NOMO-1 treated with dmso at 0.1 percent for 144 hours (cell line): ENCODE measurements around the gene ARMC6.
"Not testable (repeated sequence)": the region's sequence is repeated elsewhere in the genome, so short reads cannot be mapped to it uniquely, and the experiment has no call there.

Experiments used
- DNase-seq: peaks from one replicate; lab custom pipeline; 2025; ENCODE audit not compliant: unreplicated experiment; lab: John Stamatoyannopoulos, UW

Gene ARMC6

DNA sequence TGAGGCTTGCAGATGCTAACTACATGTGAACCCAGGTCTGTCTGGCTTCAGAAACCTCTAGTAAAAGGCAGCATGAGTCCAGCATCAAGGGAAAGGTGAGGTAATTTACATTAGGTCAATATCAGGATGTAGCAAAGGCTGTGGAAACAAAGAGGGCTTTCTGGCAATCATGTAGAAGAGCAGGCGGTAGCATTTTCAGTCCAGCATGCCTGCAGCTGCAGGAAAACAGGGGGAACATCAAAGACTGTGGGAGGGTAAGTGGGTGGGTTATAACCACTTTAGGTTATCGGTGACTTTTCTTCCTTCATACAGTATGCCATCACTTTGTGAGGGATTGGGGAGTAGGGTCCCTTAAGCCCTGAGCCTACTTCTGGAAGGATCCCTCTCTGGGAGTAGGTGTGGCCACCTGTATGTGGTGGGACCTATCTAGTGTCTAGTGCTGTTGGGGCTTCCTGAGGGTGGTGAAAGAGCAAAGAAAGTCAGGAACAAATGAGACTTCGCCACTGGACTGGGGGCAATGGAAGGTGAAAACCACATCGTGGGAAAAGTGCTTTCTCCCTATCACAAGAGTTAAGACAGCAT, 10.9 kb upstream of the ARMC6 start:
- no peak for DNase-seq

DNA sequence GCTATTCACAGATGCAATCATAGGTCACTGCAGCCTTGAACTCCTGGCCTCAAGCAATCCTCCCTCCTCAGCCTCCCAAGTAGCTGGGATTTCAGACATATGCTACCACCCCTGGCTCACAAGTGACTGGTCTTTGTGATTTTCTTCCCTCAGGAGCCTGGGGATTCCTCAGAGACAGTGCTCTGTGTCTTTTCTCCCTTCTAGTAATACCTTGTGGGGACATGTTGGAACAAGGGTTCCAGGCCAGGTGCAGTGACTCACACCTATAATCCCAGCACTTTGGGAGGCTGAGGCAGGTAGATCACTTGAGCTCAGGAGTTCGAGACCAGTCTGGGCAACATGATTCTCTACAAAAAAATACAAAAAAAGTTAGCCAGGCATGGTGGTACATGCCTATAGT, 10.0 kb upstream of the ARMC6 start:
- DNase-seq, result not testable (repeated sequence)

DNA sequence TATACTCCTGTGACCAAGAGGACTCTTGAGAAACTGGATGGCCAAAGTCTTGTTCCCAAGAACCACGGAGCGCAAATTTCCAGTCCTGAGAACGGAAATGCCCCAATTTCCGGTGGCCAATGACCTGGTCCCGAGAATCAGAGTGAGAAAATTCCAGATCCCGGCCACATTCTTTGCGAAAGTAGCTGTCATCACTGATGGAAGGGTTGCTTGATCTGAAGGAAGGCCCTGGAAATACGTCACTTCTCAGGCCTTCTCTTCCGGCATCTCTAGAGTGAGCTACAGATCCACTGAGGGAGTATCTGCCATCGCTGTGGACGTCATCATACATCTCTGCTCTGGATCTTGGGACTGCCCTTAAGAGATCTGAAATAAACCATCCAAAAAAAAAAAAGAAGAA, 7.5 kb upstream of the ARMC6 start:
- no peak for DNase-seq

DNA sequence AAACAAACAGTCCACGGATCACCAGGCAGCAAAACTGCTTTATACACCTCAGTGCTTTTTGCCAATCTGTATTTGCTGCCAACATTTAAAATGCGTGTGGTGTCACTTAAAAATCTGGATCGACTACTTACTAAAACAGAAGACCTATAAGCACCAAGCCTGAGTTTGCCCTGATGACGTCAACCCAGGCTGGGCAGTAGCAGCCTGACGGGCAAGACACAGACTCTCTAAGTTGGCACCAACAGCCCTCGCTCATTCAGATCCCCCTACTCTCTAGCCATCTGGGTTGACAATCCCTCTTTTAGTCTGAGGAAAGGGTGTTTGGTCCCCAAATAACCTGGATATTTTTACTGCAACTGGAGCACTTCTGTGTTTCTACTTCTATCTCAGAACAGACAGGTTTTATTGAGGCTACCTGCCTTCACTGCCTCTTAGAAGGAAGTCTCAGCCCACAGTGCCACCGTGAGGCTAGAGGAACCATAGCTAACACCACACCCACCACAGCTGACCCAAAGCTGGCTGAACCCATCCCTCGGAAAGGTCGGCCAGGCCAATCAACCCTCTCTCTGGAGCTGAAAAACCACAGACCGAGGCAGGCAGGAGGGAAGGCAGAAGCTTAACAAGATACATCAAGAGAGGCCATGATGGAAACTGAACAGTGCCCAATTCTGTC, 7.0 kb upstream of the ARMC6 start:
- no peak for DNase-seq

DNA sequence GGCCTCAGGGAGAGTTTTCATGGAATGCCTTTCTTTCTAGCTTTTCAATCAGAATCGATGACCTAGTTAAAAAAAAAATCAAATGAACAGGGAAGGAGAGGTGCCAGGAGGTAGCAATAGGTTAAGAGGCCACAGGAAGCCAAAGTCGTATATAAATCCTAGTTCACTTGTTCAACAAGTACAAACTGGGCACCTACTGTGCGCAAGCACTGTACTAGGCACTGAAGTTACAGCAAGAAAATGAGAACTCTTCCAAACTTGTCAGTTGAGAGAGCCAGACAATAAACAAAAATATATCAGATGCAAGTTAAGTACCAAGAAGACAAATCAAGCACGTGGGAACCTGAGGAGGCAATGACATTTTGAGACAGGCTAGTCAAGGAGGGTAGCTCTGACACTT, 6.2 kb upstream of the ARMC6 start:
- no peak for DNase-seq

DNA sequence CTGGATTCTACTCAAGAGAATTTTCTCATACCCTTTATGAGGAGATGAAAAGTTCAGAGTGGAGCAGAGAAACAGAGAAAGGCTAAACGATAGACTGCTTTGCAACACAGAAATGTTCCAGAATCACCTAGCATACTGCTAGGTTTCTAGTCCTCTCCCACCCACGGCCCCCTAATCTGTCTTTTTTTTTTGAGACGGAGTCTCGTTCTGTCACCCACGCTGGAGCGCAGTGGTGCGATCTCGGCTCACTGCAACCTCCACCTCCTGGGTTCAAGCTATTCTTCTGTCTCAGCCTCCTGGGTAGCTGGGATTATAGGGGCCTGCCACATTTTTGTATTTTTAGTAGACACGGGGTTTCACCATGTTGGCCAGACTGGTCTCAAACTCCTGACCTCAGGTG, 4.9 kb upstream of the ARMC6 start:
- no peak for DNase-seq

DNA sequence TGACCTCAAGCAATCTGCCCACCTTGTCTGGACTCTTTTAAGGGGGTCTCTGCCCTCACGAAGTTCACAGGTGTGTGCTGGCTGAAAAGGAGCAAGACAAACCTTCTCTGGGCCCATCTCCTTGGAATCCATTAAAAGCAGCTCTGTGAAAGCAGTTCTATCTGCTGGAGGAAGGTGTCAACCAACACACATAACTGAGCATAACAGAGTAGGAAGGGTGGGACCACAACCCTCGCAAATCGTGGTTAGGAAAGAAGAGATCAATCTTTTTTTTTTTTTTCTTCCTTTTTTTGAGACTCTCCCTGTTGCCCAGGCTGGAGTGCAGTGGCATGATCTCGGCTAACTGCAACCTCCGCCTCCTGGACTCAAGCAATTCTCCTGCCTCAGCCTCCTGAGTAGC, 1.5 kb upstream of the ARMC6 start:
- DNase-seq, result no peak

DNA sequence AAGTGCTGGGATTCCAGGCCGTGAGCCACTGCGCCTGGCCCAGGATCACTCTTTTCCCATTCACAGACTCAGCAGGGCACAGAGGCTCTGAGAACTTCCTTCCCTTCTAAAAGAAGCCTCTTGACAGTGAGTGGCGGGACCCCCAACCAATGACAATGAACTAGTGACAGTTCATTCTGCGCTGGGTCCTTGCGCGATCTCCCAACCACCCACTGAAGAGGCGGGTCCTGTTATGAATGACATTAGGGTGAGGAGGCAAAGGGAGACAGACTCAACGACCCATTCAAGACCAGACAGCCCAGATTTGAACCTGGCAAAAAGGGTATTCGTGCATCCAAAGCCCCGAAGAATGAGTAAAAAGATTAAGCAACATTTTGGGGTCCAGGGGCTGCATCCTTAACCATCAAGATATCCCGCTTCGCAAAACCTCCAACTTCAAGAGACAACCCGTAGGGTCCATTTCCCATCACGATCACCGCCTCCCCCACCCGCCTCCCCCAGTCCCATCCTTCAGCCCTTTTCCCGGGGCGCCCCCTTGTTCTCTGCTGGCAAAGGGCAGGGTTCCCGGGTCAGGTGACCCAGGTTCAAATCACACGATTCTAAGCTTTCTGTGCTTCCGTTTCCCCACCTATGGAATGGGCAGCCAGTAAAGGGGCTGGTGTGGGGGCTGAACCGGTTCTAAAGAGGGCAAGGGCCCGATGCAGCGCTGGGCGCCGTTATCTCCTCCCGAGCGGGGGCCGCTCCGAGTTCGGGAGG, 805 bp upstream of the ARMC6 start:
- DNase-seq, result peak; percentile 81

DNA sequence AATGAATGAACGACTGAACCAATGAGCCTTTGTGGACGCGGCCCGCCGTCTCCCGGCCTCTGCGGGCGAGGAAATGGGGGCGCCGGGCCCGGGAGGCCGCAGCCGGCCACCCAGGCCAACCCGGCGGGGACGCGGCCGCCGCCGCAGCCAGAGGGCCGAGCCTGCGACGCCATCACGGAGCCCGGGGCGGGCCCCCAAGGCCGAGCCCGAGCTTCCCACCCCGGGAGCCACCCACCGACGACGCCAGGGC, 302 bp upstream of the ARMC6 start:
- no peak for DNase-seq

DNA sequence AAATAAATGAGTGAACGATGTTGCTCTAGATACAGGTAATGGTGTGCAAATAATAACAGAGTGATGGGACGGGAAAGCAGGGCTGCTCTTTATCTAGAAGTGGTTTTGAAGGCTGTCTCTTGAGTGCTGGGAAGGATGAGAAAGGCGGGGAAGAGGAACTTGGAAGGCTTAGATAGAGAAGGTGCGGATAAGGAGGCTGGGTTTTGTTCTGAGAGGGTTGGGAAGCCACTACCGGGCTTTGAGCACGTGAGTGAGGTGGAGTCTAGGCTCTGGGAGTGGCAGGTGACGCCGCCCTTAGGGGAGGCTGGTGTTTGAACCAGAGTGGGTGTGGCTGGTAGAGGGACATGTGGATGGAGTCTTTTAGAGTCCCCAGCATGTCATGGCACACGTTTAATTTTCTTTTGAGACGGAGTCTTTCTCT, 811 bp downstream of the ARMC6 start:
- peak; percentile 97 for DNase-seq

DNA sequence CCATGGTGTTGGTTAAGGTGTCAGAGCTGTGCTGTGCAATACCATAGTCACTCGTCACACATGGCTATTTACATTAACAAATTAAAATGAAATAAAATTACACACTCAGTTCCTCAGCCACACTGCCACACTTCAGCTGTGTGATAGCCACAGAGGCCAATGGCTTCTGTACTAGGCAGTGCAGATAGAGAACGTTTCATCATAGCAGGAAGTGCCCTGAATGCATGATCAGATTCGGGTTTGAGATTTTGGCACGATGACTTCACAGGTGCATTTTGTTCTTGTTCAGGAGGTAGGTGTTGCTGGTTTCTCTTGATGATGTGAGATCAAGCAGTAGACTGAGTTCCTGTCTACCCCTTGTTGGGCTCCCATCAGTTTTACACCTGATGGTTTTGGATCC, 6.5 kb downstream of the ARMC6 start:
- no peak for DNase-seq

DNA sequence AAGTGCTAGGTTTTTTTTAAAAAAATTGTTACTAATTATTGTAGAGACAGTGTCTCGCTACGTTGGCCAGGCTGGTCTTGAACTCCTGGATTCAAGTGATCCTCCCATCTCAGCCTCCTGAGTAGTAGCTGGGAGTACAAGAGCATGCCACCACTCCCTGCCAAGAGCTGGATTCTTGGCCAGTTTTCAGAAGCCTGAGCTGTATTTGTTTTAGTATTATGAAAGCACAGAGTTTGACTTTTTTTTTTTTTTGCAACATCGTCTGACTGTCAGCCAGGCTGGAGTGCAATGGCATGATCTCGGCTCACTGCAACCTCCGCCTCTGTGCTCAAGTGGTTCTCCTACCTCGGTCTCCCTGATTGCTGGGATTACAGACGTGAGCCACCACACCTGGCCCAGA, 7.0 kb downstream of the ARMC6 start:
- DNase-seq, result no peak

DNA sequence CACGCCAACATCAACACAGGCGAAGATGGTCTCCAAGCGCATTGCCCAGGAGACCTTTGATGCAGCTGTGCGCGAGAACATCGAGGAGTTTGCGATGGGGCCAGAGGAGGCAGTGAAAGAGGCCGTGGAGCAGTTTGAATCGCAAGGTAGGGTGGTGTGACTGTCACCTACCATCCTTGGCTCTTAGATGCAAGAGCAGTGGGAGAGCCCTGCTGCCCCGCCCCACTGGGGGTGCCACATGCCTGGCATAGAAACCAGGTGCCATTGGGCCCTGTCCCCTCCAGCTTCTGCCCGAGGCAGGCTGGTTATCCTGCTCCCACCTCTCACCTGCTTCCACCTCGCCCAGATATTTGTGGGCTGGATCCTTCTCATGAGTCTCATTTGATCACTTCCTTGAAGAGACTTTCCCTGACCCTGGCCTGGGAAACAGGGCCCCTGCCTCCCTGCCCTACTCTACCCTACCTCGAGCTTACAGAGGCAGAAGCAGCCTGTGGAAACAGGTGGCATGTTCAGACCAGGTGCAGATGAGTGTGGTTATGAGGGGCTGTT, 9.4 kb downstream of the ARMC6 start:
- DNase-seq, result no peak

DNA sequence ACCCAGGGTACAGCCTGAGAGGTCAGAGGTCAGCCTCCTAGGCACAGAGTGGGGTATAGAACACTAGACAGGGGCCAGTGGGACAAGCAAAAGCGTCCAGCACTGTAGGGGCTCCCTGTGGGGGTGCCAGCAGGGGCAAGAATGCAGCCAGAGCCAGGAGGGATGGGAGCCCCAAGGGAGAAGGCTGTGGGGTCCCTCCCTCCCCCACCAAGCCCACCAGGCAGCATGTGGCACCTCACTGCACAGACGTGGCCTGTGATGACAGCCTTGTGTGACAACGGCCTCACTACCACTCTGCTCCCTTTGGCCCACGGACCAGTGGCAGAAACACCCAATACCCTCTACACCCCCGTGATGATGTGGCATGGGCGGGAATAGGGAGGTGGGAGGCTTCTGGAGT, 10.1 kb downstream of the ARMC6 start:
- DNase-seq, result no peak

DNA sequence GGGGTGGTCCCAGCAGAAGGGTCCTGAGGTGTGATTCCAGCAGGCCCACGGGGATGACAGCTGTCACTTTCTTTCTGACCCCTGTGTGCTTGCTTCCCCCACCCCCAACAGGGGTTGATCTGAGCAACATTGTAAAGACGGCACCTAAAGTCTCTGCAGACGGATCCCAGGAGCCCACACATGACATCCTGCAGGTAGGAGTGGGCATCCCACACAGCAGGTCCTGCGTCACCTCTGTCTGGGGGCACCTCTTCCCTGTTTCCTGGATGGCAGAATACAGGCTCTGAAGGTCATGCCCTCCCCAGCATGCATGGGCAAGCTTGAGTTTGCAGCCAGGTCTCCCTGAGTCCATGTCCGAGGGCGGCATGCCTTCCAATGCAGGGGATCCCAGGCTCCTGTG, 10.5 kb downstream of the ARMC6 start:
- no peak for DNase-seq

DNA sequence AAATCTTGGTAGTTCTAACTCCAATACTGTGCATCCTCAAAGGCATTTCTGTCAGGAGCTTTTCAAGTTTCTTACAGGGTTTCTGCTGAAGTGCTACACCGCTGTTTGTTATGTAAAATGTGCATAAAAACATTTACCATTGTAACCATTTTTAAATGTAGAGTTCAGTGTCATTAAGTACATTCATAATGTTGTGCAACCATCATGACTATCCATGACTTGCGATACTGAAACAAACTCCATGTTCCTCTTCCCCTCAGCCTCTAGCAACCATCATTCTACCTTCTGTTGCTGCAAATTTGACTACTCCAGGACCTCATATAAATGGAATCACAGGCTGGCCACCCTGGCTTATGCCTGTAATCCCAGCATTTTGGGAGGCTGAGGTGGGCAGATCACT, 16.0 kb downstream of the ARMC6 start:
- no peak for DNase-seq

DNA sequence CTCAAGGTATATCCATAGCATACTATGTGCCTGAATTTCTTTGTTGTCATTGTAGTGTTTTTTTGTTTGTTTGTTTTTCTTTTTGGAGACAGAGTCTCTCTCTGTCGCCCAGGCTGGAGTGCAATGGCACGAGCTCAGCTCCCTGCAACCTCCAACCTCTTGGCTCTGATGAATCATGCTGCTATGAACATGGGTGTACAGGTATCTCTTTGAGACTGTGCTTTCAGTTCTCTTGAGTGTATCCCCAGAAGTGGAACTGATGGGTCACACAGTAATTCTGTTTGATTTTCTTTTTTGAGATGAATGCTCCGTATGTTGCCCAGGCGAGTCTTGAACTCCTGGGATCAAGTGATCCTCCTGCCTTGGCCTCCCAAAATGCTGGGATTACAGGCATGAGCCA, 16.7 kb downstream of the ARMC6 start:
- DNase-seq, result no peak

DNA sequence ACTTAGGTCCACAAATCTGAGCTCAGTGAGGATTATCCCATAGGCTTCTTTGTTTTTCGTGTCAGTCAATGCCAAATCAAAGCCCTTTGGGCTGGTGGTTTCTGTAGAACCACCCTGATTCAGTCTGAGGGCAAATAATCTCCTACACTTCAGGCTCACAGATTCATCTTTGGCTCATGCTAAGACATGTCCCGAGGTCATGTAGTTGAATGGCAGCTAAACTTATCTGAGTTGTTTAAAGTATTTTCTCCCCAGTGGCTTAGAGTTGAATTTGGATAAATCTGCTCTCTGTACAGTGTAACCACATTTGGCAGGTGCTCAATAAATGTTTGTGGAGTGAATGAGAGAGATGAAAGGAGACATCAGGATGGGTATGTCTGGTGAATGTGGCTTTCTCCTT, 17.3 kb downstream of the ARMC6 start:
- no peak for DNase-seq

DNA sequence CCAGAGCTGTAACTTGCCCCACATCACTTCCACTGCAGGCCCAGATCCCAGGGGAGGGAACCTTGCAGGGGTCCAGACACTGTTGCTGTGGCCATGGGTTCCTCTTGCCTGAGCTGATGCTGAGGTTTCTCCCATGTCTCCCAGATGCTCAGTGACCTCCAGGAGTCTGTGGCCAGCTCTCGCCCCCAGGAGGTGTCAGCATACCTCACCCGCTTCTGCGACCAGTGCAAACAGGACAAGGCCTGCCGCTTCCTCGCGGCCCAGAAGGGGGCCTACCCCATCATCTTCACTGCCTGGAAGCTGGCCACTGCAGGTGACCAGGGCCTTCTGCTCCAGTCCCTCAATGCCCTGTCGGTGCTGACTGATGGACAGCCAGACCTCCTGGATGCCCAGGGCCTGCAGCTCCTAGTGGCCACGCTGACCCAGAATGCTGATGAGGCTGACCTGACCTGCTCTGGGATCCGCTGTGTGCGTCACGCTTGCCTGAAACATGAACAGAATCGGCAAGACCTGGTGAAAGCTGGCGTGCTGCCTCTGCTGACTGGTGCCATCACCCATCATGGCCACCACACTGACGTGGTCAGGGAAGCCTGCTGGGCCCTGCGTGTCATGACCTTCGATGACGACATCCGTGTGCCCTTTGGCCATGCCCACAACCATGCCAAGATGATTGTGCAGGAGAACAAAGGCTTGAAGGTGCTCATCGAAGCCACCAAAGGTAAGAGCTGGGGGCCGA, 18.2 kb downstream of the ARMC6 start:
- no peak for DNase-seq

DNA sequence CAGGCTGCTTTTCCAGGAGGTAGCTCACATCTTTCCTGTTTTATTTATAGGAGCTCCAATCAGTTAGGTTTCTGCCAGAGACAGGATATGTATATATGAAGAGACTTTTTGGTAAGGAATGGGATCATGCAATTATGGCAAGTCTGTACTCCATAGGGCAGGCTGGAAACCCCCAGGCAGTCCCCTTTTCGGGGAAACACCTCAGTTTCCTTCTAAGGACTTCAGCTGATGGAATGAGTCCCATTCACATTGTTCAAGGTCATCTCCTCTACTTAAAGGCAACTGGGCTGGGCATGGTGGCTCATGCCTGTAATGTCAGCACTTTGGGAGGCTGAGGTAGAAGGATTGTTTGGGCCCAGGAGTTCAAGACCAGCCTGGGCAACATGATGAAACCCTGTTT, 19.5 kb downstream of the ARMC6 start:
- DNase-seq, result no peak

DNA sequence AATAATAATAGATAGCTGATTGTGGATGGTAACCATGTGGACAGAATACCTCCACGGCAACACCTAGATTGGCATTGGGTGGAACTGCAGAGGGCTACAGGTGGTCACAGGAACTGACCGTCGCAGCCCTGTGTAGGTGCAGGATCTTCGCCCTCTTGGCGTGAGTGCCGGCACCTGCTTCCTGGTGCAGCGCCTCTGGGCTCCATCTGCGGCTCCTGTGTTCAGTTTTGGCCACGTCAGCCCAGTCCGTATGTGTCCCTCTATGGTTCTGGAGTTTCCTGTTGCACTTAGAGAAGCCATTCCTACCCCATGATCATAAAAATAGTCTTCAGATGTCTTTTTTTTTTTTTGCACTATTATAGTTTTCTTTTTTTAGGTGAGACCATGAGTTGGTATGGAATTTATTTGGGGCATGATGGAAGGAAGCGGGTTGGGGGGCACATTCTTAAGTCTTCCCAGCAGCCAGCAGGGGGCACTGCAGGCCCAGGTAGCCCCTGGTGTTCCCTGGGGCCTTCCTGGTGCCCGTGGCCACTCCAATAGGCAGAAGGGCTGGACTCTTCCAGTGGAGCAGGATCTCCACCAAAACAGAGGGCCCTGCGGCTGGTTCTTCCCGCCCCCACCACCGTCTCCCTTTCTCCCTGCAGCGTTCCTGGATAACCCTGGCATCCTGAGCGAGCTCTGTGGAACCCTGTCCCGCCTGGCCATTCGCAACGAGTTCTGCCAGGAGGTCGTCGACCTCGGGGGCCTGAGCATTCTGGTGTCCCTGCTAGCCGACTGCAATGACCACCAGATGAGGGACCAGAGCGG, 20.3 kb downstream of the ARMC6 start:
- no peak for DNase-seq
